Parathyroid adenoma (tissue), 2 donors: ENCODE measurements around the gene GABRD.

Source experiments
- H2AFZ ChIP-seq: fragments of 300-600 bp; sonication (generic); one replicate; pipeline ENCODE4 v1.7.0; 2017; ENCODE audit warnings: antibody characterized with exemption, mild to moderate bottlenecking
- H3K27ac ChIP-seq: fragments of 300-600 bp; sonication (generic); one replicate; pipeline ENCODE4 v1.7.0; 2017
- H3K27me3 ChIP-seq: fragments of 300-600 bp; sonication (generic); one replicate; pipeline ENCODE4 v1.7.0; 2017; ENCODE audit warnings: low read length; ENCODE audit not compliant: control insufficient read depth, insufficient read depth
- H3K36me3 ChIP-seq: fragments of 300-600 bp; sonication (generic); one replicate; pipeline ENCODE4 v1.7.0; 2017; ENCODE audit warnings: low read length; ENCODE audit not compliant: control insufficient read depth, insufficient read depth
- H3K4me1 ChIP-seq: fragments of 300-600 bp; sonication (generic); one replicate; pipeline ENCODE4 v1.7.0; 2017; ENCODE audit warnings: control low read depth
- H3K4me2 ChIP-seq: fragments of 300-600 bp; sonication (generic); one replicate; pipeline ENCODE4 v1.7.0; 2017; ENCODE audit warnings: low read length
- H3K4me3 ChIP-seq: fragments of 300-600 bp; sonication (generic); one replicate; pipeline ENCODE4 v1.7.0; 2017; ENCODE audit warnings: low read depth, low read length
- H3K79me2 ChIP-seq: fragments of 300-600 bp; sonication (generic); one replicate; pipeline ENCODE4 v1.7.0; 2017; ENCODE audit warnings: control low read depth
- H3K9ac ChIP-seq: fragments of 300-600 bp; sonication (generic); one replicate; pipeline ENCODE4 v1.7.0; 2017; ENCODE audit warnings: mild to moderate bottlenecking
- H3K9me3 ChIP-seq: fragments of 300-600 bp; sonication (generic); one replicate; pipeline ENCODE4 v1.7.0; 2017; ENCODE audit warnings: low read length; ENCODE audit not compliant: control insufficient read depth
- TF ChIP-seq, protein P1 (sequence below): fragments of 300-600 bp; sonication (generic); IDR thresholded peaks from one replicate; pipeline ENCODE4 v1.7.0; 2017; ENCODE audit warnings: antibody characterized with exemption, mild to moderate bottlenecking
- donor health status: primary hyperparathyroidism.

GABRD gene, protein sequence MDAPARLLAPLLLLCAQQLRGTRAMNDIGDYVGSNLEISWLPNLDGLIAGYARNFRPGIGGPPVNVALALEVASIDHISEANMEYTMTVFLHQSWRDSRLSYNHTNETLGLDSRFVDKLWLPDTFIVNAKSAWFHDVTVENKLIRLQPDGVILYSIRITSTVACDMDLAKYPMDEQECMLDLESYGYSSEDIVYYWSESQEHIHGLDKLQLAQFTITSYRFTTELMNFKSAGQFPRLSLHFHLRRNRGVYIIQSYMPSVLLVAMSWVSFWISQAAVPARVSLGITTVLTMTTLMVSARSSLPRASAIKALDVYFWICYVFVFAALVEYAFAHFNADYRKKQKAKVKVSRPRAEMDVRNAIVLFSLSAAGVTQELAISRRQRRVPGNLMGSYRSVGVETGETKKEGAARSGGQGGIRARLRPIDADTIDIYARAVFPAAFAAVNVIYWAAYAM

DNA sequence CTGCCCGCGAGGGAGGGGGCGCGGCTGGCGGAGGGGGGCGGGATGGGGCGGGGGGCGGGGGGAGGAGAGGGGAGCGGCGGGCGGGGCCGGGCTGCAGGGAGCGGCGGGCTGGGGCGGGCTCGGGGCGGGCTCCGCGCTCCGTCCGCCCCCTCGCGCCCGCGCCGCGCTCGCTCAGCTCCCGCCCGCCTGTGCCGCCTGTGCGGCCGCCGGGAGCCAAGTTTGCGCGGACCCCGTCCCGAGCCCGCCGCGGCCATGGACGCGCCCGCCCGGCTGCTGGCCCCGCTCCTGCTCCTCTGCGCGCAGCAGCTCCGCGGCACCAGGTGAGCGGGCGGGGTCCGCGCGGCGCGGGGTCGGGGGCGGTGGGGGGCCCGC is at the start of gene GABRD:
TSS of gene GABRD (plus strand) at position 174 of the 372 bp plus-strand sequence. CDS start at position 253, 79 bp downstream.
- Histone ChIP-seq H3K4me3 (peak within 1 kb of the TSS; percentile 5), H3K36me3 (no peaks in the 10 kb centered on the region), H3K9ac (no peak within 1 kb of the TSS), H2AFZ (no peak within 1 kb of the TSS), H3K4me2 (peak within 1 kb of the TSS; percentile 22), H3K79me2 (no peaks in the 10 kb centered on the region), H3K9me3 (no peaks in the 10 kb centered on the region), H3K4me1 (no peaks in the 10 kb centered on the region), H3K27me3 (no peaks in the 10 kb centered on the region), H3K27ac (no peak within 1 kb of the TSS)
- TF ChIP-seq, protein P1, sequence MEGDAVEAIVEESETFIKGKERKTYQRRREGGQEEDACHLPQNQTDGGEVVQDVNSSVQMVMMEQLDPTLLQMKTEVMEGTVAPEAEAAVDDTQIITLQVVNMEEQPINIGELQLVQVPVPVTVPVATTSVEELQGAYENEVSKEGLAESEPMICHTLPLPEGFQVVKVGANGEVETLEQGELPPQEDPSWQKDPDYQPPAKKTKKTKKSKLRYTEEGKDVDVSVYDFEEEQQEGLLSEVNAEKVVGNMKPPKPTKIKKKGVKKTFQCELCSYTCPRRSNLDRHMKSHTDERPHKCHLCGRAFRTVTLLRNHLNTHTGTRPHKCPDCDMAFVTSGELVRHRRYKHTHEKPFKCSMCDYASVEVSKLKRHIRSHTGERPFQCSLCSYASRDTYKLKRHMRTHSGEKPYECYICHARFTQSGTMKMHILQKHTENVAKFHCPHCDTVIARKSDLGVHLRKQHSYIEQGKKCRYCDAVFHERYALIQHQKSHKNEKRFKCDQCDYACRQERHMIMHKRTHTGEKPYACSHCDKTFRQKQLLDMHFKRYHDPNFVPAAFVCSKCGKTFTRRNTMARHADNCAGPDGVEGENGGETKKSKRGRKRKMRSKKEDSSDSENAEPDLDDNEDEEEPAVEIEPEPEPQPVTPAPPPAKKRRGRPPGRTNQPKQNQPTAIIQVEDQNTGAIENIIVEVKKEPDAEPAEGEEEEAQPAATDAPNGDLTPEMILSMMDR: no peak

DNA sequence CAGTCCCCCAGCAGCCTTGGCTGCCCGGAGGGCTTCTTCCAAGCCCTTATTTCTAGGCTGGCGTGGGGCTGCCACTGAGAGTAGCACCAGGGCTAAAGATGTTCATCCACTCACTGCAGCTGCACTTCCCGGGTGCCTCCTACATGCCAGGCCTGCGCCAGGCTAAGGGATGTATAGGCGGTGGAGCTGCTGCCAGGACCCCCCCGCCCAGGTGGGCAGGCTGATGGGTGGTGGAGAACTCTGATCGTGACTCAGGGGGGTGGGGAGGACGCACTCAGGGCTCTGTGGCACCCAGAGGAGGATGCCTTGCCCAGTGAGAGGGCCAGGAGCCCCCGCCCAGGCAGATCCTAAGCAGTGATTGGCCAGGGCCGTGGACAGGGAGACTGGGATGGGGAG is 49.6 kb upstream of the GABRD start:
- TF ChIP-seq, protein P1: no peak
- Histone ChIP-seq H3K4me3 (no peak overlapping the region), H3K27ac (no peak overlapping the region), H3K4me2 (no peak overlapping the region), H3K4me1 (no peaks in the 10 kb centered on the region), H2AFZ (no peak overlapping the region), H3K79me2 (no peaks in the 10 kb centered on the region), H3K36me3 (no peaks in the 10 kb centered on the region), H3K9me3 (no peaks in the 10 kb centered on the region), H3K9ac (no peak overlapping the region), H3K27me3 (peaks cover 8% of the 10 kb centered on the region)

DNA sequence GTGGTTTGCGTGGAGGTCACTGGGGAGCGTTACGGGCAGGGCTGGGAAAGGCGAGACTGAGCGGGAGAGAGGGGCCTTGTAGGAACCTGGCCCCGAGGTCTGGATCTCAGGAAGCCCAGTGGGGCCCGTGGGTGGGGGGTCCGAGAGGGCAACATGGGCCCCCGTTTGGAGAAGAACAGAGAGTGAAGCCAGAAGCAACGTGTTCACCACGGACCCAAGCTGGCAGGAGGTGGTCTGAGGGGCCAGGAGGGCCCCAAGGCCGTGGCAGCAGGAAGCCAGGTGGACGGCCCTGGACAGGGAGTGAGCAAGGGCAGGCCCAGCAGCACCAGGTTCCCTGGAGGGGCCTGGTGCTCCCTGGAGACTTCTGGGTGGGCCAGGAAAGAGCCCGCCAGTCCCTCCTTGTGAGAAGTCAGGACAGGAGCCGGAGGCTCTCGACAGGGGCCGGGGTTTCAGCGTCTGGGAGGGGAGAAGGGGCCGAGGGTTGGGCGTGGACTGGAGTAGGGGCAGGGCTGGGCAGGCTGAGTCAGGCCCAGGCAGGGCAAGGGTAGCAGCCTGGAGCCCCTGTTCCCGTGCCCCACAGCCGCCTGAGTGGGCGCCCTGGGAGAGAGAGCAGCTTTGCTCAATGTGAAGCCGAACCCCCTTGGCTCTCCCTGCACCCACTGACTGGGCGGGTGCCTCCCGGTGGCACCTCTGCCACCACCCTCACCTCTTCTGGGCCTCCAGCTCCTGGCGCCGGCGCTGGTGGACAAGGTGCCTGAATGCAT is 49.0 kb upstream of the GABRD start:
- TF ChIP-seq, protein P1: no peak
- Histone ChIP-seq H3K4me1 (no peaks in the 10 kb centered on the region), H3K27ac (no peak overlapping the region), H3K9ac (no peak overlapping the region), H3K36me3 (no peaks in the 10 kb centered on the region), H2AFZ (no peak overlapping the region), H3K4me2 (no peak overlapping the region), H3K79me2 (no peaks in the 10 kb centered on the region), H3K4me3 (no peak overlapping the region), H3K9me3 (no peaks in the 10 kb centered on the region), H3K27me3 (peaks cover 4% of the 10 kb centered on the region)

DNA sequence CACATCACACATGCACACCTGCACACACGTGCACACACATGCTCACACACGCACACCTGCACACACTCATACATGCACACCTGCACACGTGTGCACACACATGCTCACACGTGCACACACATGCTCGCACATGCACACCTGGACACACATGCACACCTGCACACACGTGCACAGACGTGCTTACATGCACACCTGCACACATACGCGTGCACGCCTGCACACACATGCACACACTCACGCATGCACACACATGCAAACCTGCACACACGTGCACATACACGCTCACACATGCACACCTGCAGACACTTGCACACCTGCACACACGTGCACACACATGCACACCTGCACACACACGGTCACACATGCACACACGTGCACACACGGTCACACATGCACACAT is 48.1 kb upstream of the GABRD start:
- no peak overlapping the region for H3K4me2 ChIP-seq
- no peaks in the 10 kb centered on the region for H3K36me3 ChIP-seq
- no peaks in the 10 kb centered on the region for H3K9me3 ChIP-seq
- no peak overlapping the region for H3K4me3 ChIP-seq
- TF ChIP-seq, protein P1: no peak
- no peak overlapping the region for H2AFZ ChIP-seq
- no peak overlapping the region for H3K27ac ChIP-seq
- no peaks in the 10 kb centered on the region for H3K4me1 ChIP-seq
- H3K27me3 ChIP-seq: no peaks in the 10 kb centered on the region
- H3K9ac ChIP-seq: no peak overlapping the region
- no peaks in the 10 kb centered on the region for H3K79me2 ChIP-seq
